Fibroblast of lung (primary cell): ENCODE data around the gene MKX. TPM values are rescaled to one million over a fixed set of nuclear protein-coding genes. Genes with fewer than 3 reads are reported as not detected.

ENCODE experiments used
- DNase-seq, 2 donors: peaks; one replicate each; pipeline versions ENCODE4 v3.0.0 to v3.0.0-alpha.2; 2010; ENCODE audit warnings: low read depth in 2 of 2
- H2AFZ ChIP-seq: 2 replicates; pipeline ENCODE4 v1.5.1; 2012; ENCODE audit warnings: low read length, control low read depth, inconsistent platforms
- H3K27ac ChIP-seq: 2 replicates; pipeline ENCODE4 v1.5.1; 2011; ENCODE audit warnings: low read length, control low read depth; ENCODE audit not compliant: insufficient read depth
- H3K27me3 ChIP-seq: 2 replicates; pipeline ENCODE4 v1.5.1; 2011; ENCODE audit warnings: mild to moderate bottlenecking, low read length; ENCODE audit not compliant: control insufficient read depth, insufficient read depth
- H3K36me3 ChIP-seq: 2 replicates; pipeline ENCODE4 v1.5.1; 2011; ENCODE audit warnings: low read length; ENCODE audit not compliant: control insufficient read depth, insufficient read depth
- H3K4me1 ChIP-seq: 2 replicates; pipeline ENCODE4 v1.5.1; 2011; ENCODE audit warnings: low read length; ENCODE audit not compliant: control insufficient read depth, insufficient read depth; ENCODE audit errors: extremely low read depth
- H3K4me2 ChIP-seq: 2 replicates; pipeline ENCODE4 v1.5.1; 2011; ENCODE audit warnings: low read length, control low read depth; ENCODE audit not compliant: insufficient read depth; ENCODE audit errors: extremely low read depth
- H3K4me3 ChIP-seq, 4 experiments: fragments of 200-600 bp in 1 of 4; sonication (generic) in 1 of 4; replicated peaks in 1 of 4; 2 replicates each; pipeline ENCODE4 v1.5.1; 2011 to 2016; ENCODE audit warnings: low read length in 4 of 4, low read depth in 3 of 4, mild to moderate bottlenecking in 3 of 4, control low read depth in 2 of 4, inconsistent platforms in 1 of 4, mixed read lengths in 1 of 4; ENCODE audit not compliant: insufficient read depth in 1 of 4; ENCODE audit errors: control extremely low read depth in 1 of 4
- H3K79me2 ChIP-seq: 2 replicates; pipeline ENCODE4 v1.5.1; 2012; ENCODE audit warnings: mild to moderate bottlenecking, low read length, inconsistent platforms; ENCODE audit not compliant: control insufficient read depth, insufficient read depth
- H3K9ac ChIP-seq: 2 replicates; pipeline ENCODE4 v1.5.1; 2011; ENCODE audit warnings: mild to moderate bottlenecking, low read length, control low read depth; ENCODE audit not compliant: insufficient read depth
- H3K9me3 ChIP-seq: 2 replicates; pipeline ENCODE4 v1.5.1; 2012; ENCODE audit warnings: low read depth, low read length; ENCODE audit not compliant: control insufficient read depth, insufficient read depth
- H4K20me1 ChIP-seq: 2 replicates; pipeline ENCODE4 v1.5.1; 2011; ENCODE audit warnings: low read length; ENCODE audit not compliant: control insufficient read depth, insufficient read depth; ENCODE audit errors: extremely low read depth
- CTCF ChIP-seq, 2 donors: IDR thresholded peaks in 1 of 2; conservative IDR thresholded peaks in 1 of 2; 1 replicate in 1 of 2; 2 replicates in 1 of 2; pipeline ENCODE4 v1.5.1; 2011 to 2012; ENCODE audit warnings: low read length in 2 of 2, control low read depth in 1 of 2, inconsistent platforms in 1 of 2, low read depth in 1 of 2, mild to moderate bottlenecking in 1 of 2
- EZH2 ChIP-seq: IDR thresholded peaks from 2 replicates; pipeline ENCODE4 v1.5.1; 2012; ENCODE audit warnings: low read length, control low read depth, mild to moderate bottlenecking; ENCODE audit errors: missing control alignments
- polyA plus RNA-seq, 2 donors: library from polyadenylated mRNA; depleted of rRNA in 1 of 2; stranded (reverse) in 1 of 2; unstranded in 1 of 2; fragments of >200 nt; gene quantifications; 2 replicates each; pipeline ENCODE4 v1.2.1, GENCODE V29; 2011 to 2012; ENCODE audit warnings: missing spikeins in 1 of 2
- total RNA-seq: library from RNA; depleted of rRNA; stranded (reverse); fragments of >200 nt; gene quantifications from 2 replicates; pipeline ENCODE4 v1.2.1, GENCODE V29; 2014

Gene MKX
- total and polyA plus RNA-seq, 2 donors (not counting 1 experiment from before 2014, with no cell fraction given), result 2.2 to 15.0 TPM

- Histone ChIP-seq H3K4me3 (no peak overlapping the region), H3K4me1 (no peaks in the 10 kb centered on the region), H4K20me1 (no peaks in the 10 kb centered on the region), H3K4me2 (no peak overlapping the region), H3K9ac (no peak overlapping the region), H3K27me3 (no peaks in the 10 kb centered on the region), H3K79me2 (no peaks in the 10 kb centered on the region), H2AFZ (no peak overlapping the region), H3K36me3 (no peaks in the 10 kb centered on the region), H3K9me3 (no peaks in the 10 kb centered on the region), H3K27ac (no peak overlapping the region)
- DNase-seq, result no peak
- TF ChIP-seq EZH2, result no peak
- TF ChIP-seq CTCF (conservative IDR thresholded peaks at IDR 0.05 in 1 of 2, IDR thresholded peaks at IDR 0.05 in 1 of 2; ENCODE audit: low read depth in 1 of 2, low read length in 2 of 2), result no peak
Measured at GRCh38 chr10:27698961-27699360, 46.7 kb downstream of the MKX start.

- Histone ChIP-seq H3K27me3 (no peaks in the 10 kb centered on the region), H3K9me3 (no peaks in the 10 kb centered on the region), H3K79me2 (no peaks in the 10 kb centered on the region), H4K20me1 (no peaks in the 10 kb centered on the region), H3K4me1 (no peaks in the 10 kb centered on the region), H2AFZ (no peak overlapping the region), H3K36me3 (no peaks in the 10 kb centered on the region), H3K9ac (no peak overlapping the region), H3K27ac (no peak overlapping the region), H3K4me2 (no peak overlapping the region), H3K4me3 (no peak overlapping the region)
- TF ChIP-seq CTCF (conservative IDR thresholded peaks at IDR 0.05 in 1 of 2, IDR thresholded peaks at IDR 0.05 in 1 of 2; ENCODE audit: low read depth in 1 of 2, low read length in 2 of 2) (no peak), EZH2 (no peak)
- DNase-seq, result peak in 1 of 2 donors; percentile 29
Measured at GRCh38 chr10:27696466-27696865, 49.2 kb downstream of the MKX start.

DNA sequence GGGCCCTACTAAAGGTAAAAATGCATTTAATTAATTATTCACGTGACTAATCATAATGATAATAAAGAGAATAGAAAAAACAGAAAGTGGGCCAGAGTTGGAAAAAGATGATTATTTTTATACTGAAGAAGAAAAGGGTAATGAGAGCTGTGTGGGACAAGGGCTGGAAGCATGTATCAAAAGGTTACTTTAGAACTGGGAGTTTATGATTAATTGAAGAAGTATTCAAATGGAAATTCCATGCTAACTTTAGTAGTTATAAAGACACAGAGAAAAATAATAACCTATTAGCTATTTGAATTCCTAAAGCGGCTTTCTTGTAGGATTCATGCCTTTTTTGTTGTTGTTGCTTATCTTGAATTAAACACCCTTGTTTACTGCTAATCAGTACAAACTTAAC is 49.9 kb downstream of the MKX start:
- Histone ChIP-seq H3K27ac (no peak overlapping the region), H3K79me2 (no peaks in the 10 kb centered on the region), H2AFZ (no peak overlapping the region), H4K20me1 (no peaks in the 10 kb centered on the region), H3K36me3 (no peaks in the 10 kb centered on the region), H3K4me2 (no peak overlapping the region), H3K9ac (no peak overlapping the region), H3K4me1 (no peaks in the 10 kb centered on the region), H3K9me3 (no peaks in the 10 kb centered on the region), H3K27me3 (no peaks in the 10 kb centered on the region), H3K4me3 (no peak overlapping the region)
- peak in 1 of 2 donors; percentile 36 for DNase-seq
- TF ChIP-seq EZH2 (no peak), CTCF (conservative IDR thresholded peaks at IDR 0.05 in 1 of 2, IDR thresholded peaks at IDR 0.05 in 1 of 2; ENCODE audit: low read depth in 1 of 2, low read length in 2 of 2) (no peak)
